VCaP (cell line): ENCODE results near the gene TMX4.

Experiments used
- H3K27ac ChIP-seq: fragments of 450-650 bp; 2 replicates; pipeline ENCODE4 v1.5.1; 2017
- CTCF ChIP-seq: fragments of 450-650 bp; conservative IDR thresholded peaks from 2 replicates; pipeline ENCODE4 v1.5.1; 2017; ENCODE audit warnings: mild to moderate bottlenecking, moderate library complexity

The TMX4 gene

GRCh38 chr20:8057871-8058270 is 38.3 kb upstream of the TMX4 start:
- no peak for TF ChIP-seq CTCF
- H3K27ac ChIP-seq: no peak overlapping the region

DNA sequence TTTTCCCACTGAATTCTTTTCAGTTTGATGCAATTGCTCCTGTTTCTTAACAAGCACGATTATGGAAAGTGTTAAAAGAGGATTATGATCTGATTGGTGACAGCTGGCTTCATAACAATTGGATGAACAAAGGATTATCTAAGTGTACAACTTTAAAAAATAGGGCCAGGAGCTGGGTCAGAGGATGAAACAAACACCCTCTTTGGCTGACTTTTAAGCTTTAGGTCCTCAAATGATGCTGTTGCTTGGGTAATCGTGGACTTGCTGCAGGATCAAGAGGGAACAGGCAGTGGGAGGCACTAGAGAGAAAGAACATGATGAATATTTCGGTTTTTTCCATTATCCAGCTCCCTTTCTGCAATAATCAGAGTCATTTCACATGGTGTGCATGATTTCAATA is 35.5 kb upstream of the TMX4 start:
- H3K27ac ChIP-seq: no peak overlapping the region
- no peak for TF ChIP-seq CTCF

DNA sequence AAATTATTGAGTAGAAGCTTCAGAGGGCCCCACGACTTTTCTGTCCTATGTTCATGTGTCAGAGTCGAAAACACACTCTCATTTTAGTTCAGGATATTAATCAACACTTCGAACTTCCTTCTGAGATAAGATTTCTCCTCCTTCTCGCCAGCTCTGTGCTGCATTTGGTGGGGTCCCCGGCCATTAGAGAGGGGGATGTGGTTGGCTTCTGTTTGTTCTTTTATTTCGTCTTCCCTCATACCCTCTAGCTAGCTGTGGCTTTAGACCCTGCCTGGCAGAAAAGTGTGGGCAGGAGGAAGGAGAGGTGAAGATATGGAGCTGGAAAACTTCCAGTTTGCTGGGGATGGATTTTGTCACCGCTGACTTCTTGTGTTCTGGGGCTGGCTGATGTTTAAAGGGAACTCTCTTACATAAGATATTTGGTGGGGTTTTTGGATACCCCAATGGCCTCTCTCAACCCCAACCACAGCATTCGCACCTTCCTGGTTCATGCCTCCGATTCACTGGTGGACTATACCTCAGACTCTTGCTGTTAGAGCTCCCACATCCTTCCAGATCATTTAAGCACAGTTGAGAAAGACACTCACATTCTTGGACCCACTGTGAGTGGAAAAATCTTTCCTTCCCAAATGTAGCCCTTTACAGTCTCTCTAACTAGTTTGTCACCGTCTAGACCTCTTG is 30.7 kb upstream of the TMX4 start:
- no peak overlapping the region for H3K27ac ChIP-seq
- no peak for TF ChIP-seq CTCF

- TF ChIP-seq CTCF: no peak
- H3K27ac ChIP-seq: no peak overlapping the region
These were observed 29.7 kb upstream of the TMX4 start for GRCh38 chr20:8049310-8049709.

DNA sequence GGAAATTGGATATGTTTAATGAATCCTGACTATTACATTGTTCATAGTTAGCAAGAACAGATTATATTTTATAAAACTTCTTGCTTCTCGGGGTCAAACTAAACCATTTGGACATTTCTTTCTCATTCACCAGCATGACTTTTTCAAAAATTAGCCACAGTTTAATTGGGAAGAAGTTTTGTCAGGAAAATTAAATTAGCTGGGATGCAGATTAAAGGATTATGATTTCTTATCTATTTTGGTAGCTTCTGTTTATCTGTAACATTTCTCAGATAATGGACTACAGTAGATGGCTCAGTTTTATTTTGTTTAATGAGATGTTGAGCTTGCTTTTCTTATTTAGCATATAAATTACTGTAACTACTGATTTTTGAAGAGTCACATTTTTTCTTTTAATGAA is 26.4 kb upstream of the TMX4 start:
- TF ChIP-seq CTCF: no peak

DNA sequence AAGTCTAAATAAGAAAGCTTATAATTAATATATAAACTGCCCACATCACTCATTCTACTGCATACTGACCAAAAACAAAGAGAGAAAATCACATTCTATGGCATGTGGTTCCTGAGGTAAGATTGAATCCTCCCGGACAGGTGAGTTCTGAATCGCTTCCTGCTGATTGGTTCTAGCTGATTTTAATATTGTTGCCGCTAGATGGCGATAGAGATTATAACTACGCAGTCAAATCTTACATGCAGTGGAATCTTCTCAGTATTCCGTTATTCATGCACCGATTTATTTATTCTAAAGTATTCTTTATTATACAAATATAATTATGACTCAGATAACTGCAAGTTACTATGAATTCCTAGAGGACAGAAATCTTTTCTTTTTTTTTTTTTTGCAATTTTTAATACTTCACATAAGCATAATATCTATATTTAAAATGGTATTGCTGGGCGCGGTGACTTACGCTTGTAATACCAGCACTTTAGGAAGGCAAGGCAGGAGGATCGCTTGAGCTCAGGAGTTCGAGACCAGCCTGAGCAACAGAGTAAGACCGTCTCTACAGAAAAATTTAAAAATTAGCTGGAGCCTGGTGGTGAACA is 24.2 kb upstream of the TMX4 start:
- H3K27ac ChIP-seq: no peak overlapping the region
- peak; percentile 87 for TF ChIP-seq CTCF

More for the DNA sequence above, 26.4 kb upstream of the TMX4 start:
- H3K27ac ChIP-seq: 0 out of 2 replicates have a peak overlapping the region, but pooled peaks have one; percentile 1

GRCh38 chr20:8039042-8039441 is 19.5 kb upstream of the TMX4 start:
- no peak overlapping the region for H3K27ac ChIP-seq
- TF ChIP-seq CTCF: no peak
